Esophagus mucosa (tissue), 1 donor: Measurements from ENCODE around the gene MBD2. TPM values are rescaled to one million over a fixed set of nuclear protein-coding genes. Genes with fewer than 3 reads are reported as not detected.

Experiments
- ATAC-seq: fragments of 200-7000 bp; cut with Tn5 transposase; one replicate; pipeline ENCODE4 v1.9.1; 2020
- total RNA-seq: library from RNA; stranded (reverse); gene quantifications from one replicate; pipeline ENCODE4 v1.2.4, GENCODE V29; 2023
- donor health status: DM: yes; HTN: yes; CAD: no.

Gene MBD2
- total RNA-seq, 1 donor from 2014 or later = 175 TPM

- ATAC-seq = no peak
Measured at GRCh38 chr18:54193786-54194185, 30.7 kb downstream of the MBD2 start.

GRCh38 chr18:54192900-54193299 is 31.6 kb downstream of the MBD2 start:
- ATAC-seq = peak; percentile 91

GRCh38 chr18:54192415-54192814 is 32.1 kb downstream of the MBD2 start:
- ATAC-seq = peak; percentile 82

GRCh38 chr18:54191352-54191751 is 33.1 kb downstream of the MBD2 start:
- ATAC-seq = peak; percentile 55

- ATAC-seq = no peak
Measured at GRCh38 chr18:54187372-54187771, 37.1 kb downstream of the MBD2 start.

- no peak for ATAC-seq
Measured at GRCh38 chr18:54184836-54185235, 39.6 kb downstream of the MBD2 start.

- no peak for ATAC-seq
Measured at GRCh38 chr18:54183390-54183789, 41.1 kb downstream of the MBD2 start.

- no peak for ATAC-seq
Measured at GRCh38 chr18:54181856-54182602, 42.4 kb downstream of the MBD2 start.

GRCh38 chr18:54173980-54174630 is 50.4 kb downstream of the MBD2 start:
- ATAC-seq = no peak

- ATAC-seq = no peak
Measured at GRCh38 chr18:54173250-54173649, 51.2 kb downstream of the MBD2 start.

GRCh38 chr18:54169431-54170403 is 54.8 kb downstream of the MBD2 start:
- no peak for ATAC-seq

GRCh38 chr18:54165450-54165849 is 59.0 kb downstream of the MBD2 start:
- ATAC-seq = no peak

GRCh38 chr18:54163453-54163852 is 61.0 kb downstream of the MBD2 start:
- no peak for ATAC-seq

GRCh38 chr18:54162431-54162830 is 62.0 kb downstream of the MBD2 start:
- no peak for ATAC-seq

GRCh38 chr18:54161267-54161666 is 63.2 kb downstream of the MBD2 start:
- ATAC-seq = no peak

- no peak for ATAC-seq
Measured at GRCh38 chr18:54159906-54160305, 64.6 kb downstream of the MBD2 start.

- no peak for ATAC-seq
Measured at GRCh38 chr18:54157646-54158385, 66.7 kb downstream of the MBD2 start.

GRCh38 chr18:54155412-54155811 is 69.1 kb downstream of the MBD2 start:
- ATAC-seq = no peak

GRCh38 chr18:54154231-54154630 is 70.2 kb downstream of the MBD2 start:
- ATAC-seq = no peak

GRCh38 chr18:54151376-54151775 is 73.1 kb downstream of the MBD2 start:
- ATAC-seq = no peak

GRCh38 chr18:54150226-54150625 is 74.2 kb downstream of the MBD2 start:
- ATAC-seq = peak; percentile 76

GRCh38 chr18:54149078-54149697 is 75.3 kb downstream of the MBD2 start:
- ATAC-seq = peak; percentile 81
